Transverse colon (tissue), 4 donors: Measurements from ENCODE around the gene IMMT.

Source experiments
- CTCF ChIP-seq, 5 experiments: fragments of 200-600 bp in 3 of 5; fragments of 450-650 bp in 2 of 5; sonication (generic) in 3 of 5; IDR thresholded peaks; 1 replicate in 2 of 5; 2 replicates in 3 of 5; pipeline ENCODE4 v1.5.1; 2016 to 2017; ENCODE audit warnings: antibody characterized with exemption in 5 of 5, inconsistent platforms in 3 of 5, mild to moderate bottlenecking in 2 of 5, moderate library complexity in 1 of 5
- EP300 ChIP-seq: sonication (generic); formaldehyde crosslinking; IDR thresholded peaks from one replicate; pipeline ENCODE4 v1.6.1; 2017; ENCODE audit warnings: antibody characterized with exemption, low read depth
- POLR2A ChIP-seq: fragments of 450-650 bp; IDR thresholded peaks from one replicate; pipeline ENCODE4 v1.6.1; 2016; ENCODE audit warnings: antibody characterized with exemption, mild to moderate bottlenecking, moderate library complexity
- POLR2AphosphoS5 ChIP-seq, 3 donors: sonication (generic); formaldehyde crosslinking; IDR thresholded peaks; one replicate each; pipeline ENCODE4 v1.6.1; 2016; ENCODE audit warnings: antibody characterized with exemption in 3 of 3

- no peak for TF ChIP-seq POLR2A
- TF ChIP-seq CTCF (IDR thresholded peaks at IDR 0.05): no peak
- no peak for TF ChIP-seq POLR2AphosphoS5 (IDR thresholded peaks at IDR 0.05)
- TF ChIP-seq EP300: no peak
These were observed 24.6 kb upstream of the IMMT start for GRCh38 chr2:86219896-86220295.
